B cell (primary cell): ENCODE data around the gene IL19. TPM values are rescaled to one million over a fixed set of nuclear protein-coding genes. Genes with fewer than 3 reads are reported as not detected.
A peak's percentile ranks its signal among the peaks of the same experiment; 100 is the strongest.

ENCODE experiments used
- ATAC-seq: fragments of 200-7000 bp; cut with Tn5 transposase; one replicate; pipeline ENCODE4 v1.10.0; 2021; ENCODE audit warnings: low read depth, mild to moderate bottlenecking, moderate number of reproducible peaks, moderate library complexity
- CTCF ChIA-PET: fragments of 350-600 bp; sonication (Branson Sonifier 250); formaldehyde crosslinking; loops from one replicate; lab custom pipeline; 2021; ENCODE audit warnings: antibody characterized with exemption, inconsistent platforms; lab: Charles Lee
- POLR2A ChIA-PET: fragments of 350-600 bp; sonication (Branson Sonifier 250); formaldehyde crosslinking; loops from one replicate; lab custom pipeline; 2021; ENCODE audit warnings: antibody characterized with exemption; lab: Charles Lee
- DNase-seq: peaks from one replicate; pipeline ENCODE4 v3.0.0; 2013
- H2AFZ ChIP-seq: 2 replicates; pipeline ENCODE4 v1.6.1; 2012; ENCODE audit warnings: mild to moderate bottlenecking, low read depth, low read length; ENCODE audit not compliant: insufficient read depth, poor library complexity, severe bottlenecking
- H3K27ac ChIP-seq, 2 donors: 1 replicate in 1 of 2; 2 replicates in 1 of 2; pipeline ENCODE4 v1.5.1; 2012 to 2013; ENCODE audit warnings: low read length in 2 of 2, mild to moderate bottlenecking in 2 of 2, moderate library complexity in 1 of 2
- H3K27me3 ChIP-seq, 4 experiments: fragments of 200-600 bp in 1 of 4; sonication (generic) in 1 of 4; replicated peaks in 1 of 4; 1 replicate in 2 of 4; 2 replicates in 2 of 4; pipeline versions ENCODE4 v1.6.1 to v1.7.0; 2013 to 2016; ENCODE audit warnings: low read length in 3 of 4, mild to moderate bottlenecking in 2 of 4, mixed read lengths in 1 of 4, moderate library complexity in 1 of 4; ENCODE audit not compliant: insufficient read depth in 4 of 4, control insufficient read depth in 3 of 4; ENCODE audit errors: control extremely low read depth in 1 of 4
- H3K36me3 ChIP-seq, 2 experiments: replicated peaks in 1 of 2; 1 replicate in 1 of 2; 2 replicates in 1 of 2; pipeline versions ENCODE4 v1.6.1 to v1.7.1; 2013; ENCODE audit warnings: low read length in 1 of 2; ENCODE audit not compliant: insufficient read depth in 2 of 2, control insufficient read depth in 1 of 2; ENCODE audit errors: control extremely low read depth in 1 of 2, extremely low read depth in 1 of 2
- H3K4me1 ChIP-seq, 2 donors: fragments of 200-600 bp in 1 of 2; sonication (generic) in 1 of 2; 1 replicate in 1 of 2; 2 replicates in 1 of 2; pipeline versions ENCODE4 v1.5.1 to v1.6.1; 2013 to 2017; ENCODE audit warnings: low read length in 2 of 2; ENCODE audit not compliant: control insufficient read depth in 2 of 2, insufficient read depth in 2 of 2
- H3K4me2 ChIP-seq: replicated peaks from 2 replicates; pipeline ENCODE3; 2012; ENCODE audit warnings: mild to moderate bottlenecking, low read depth, low read length; ENCODE audit not compliant: poor library complexity, severe bottlenecking
- H3K4me3 ChIP-seq, 5 experiments: fragments of 200-600 bp in 1 of 5; sonication (generic) in 1 of 5; 1 replicate in 3 of 5; 2 replicates in 2 of 5; pipeline versions ENCODE4 v1.5.1 to v1.7.0; 2011 to 2016; ENCODE audit warnings: low read length in 4 of 5, mild to moderate bottlenecking in 4 of 5, low read depth in 2 of 5, control low read depth in 1 of 5, moderate library complexity in 1 of 5; ENCODE audit not compliant: insufficient read depth in 1 of 5; ENCODE audit errors: control extremely low read depth in 1 of 5, extremely low read depth in 1 of 5
- H3K79me2 ChIP-seq: fragments of 200-600 bp; sonication (generic); one replicate; pipeline ENCODE4 v1.6.0; 2016; ENCODE audit warnings: low read length; ENCODE audit not compliant: control insufficient read depth, insufficient read depth
- H3K9ac ChIP-seq: fragments of 200-600 bp; sonication (generic); 2 replicates; pipeline ENCODE4 v1.6.1; 2017; ENCODE audit warnings: mild to moderate bottlenecking, low read length, moderate library complexity
- H3K9me3 ChIP-seq, 3 donors: one replicate each; pipeline versions ENCODE4 v1.6.1 to v1.7.1; 2013; ENCODE audit warnings: low read length in 2 of 3; ENCODE audit not compliant: control insufficient read depth in 2 of 3, insufficient read depth in 1 of 3; ENCODE audit errors: control extremely low read depth in 1 of 3
- H4K20me1 ChIP-seq: 2 replicates; pipeline ENCODE4 v1.6.0; 2012; ENCODE audit warnings: mild to moderate bottlenecking, low read length; ENCODE audit not compliant: insufficient read depth, control insufficient read depth, poor library complexity, severe bottlenecking
- H3K27ac Mint-ChIP-seq: one replicate; pipeline ENCODE4 v1.8.0; 2021; ENCODE audit warnings: mixed read lengths
- H3K27me3 Mint-ChIP-seq: one replicate; pipeline ENCODE4 v1.8.0; 2021; ENCODE audit warnings: mixed read lengths
- H3K4me1 Mint-ChIP-seq: one replicate; pipeline ENCODE4 v1.8.0; 2021; ENCODE audit warnings: mixed read lengths
- H3K4me3 Mint-ChIP-seq: one replicate; pipeline ENCODE4 v1.8.0; 2021; ENCODE audit warnings: mixed read lengths
- H3K9me3 Mint-ChIP-seq: one replicate; pipeline ENCODE4 v1.8.0; 2022; ENCODE audit warnings: mixed read lengths; ENCODE audit not compliant: insufficient read depth
- EZH2 ChIP-seq: IDR thresholded peaks from 2 replicates; pipeline ENCODE4 v1.6.1; 2012; ENCODE audit warnings: borderline replicate concordance, low read depth, mild to moderate bottlenecking, moderate library complexity, low read length; ENCODE audit not compliant: insufficient read depth, poor library complexity, severe bottlenecking
- WGBS: methylation state at CpG from one replicate; pipeline ENCODE4 v1.1.5; 2013; ENCODE audit warnings: missing lambda C conversion rate; ENCODE audit not compliant: insufficient coverage; 5-methylcytosine and 5-hydroxymethylcytosine counted together
- intact Hi-C: fragments of 100-400 bp; cut with micrococcal nuclease; formaldehyde crosslinking; loops from one replicate; pipeline ENCODE4 v1.10.0; 2022
- polyA plus RNA-seq: library from polyadenylated mRNA; depleted of rRNA; stranded (reverse); fragments of >200 nt; gene quantifications from 2 replicates; pipeline ENCODE4 v1.2.3, GENCODE V29; 2012
- total RNA-seq, 2 donors: library from RNA; stranded (reverse); fragments of 120-200 nt in 1 of 2; gene quantifications; 1 replicate in 1 of 2; 2 replicates in 1 of 2; pipeline versions ENCODE4 v1.2.3 to v1.2.4, GENCODE V29; 2013 to 2022
- TF ChIP-seq, protein P1 (sequence below): fragments of 200-600 bp; IDR thresholded peaks from one replicate; pipeline ENCODE4 v1.8.0; 2022; ENCODE audit warnings: antibody characterized with exemption, mild to moderate bottlenecking

IL19 gene
- total and polyA plus RNA-seq, 2 donors (not counting 1 experiment from before 2014, with no cell fraction given) = 0.27 TPM; not detected in 1

DNA sequence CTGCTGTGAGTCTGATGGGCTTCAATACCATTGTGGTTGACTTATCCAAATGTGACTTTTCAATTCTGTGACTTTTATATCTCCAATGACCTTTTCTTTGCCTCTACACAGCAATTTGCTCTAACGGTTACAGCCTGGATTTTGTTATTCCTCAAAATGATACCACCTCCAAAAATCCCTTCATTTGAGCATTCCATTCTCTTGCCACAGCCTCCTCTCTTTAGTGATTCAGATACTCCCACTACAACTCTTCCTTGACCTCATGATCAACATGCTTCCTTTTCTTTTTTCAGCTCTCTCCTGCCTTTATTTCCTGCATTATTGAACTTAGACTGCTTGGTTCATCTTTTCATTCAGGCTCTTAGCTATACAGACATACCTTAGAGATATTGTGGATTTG is 16.6 kb upstream of the IL19 start:
- Mint-ChIP-seq H3K9me3 (no peaks in the 10 kb centered on the region), H3K27me3 (peaks cover 6% of the 10 kb centered on the region), H3K4me3 (no peak overlapping the region), H3K4me1 (no peaks in the 10 kb centered on the region), H3K27ac (no peak overlapping the region)
- Histone ChIP-seq H3K9me3 (no peaks in the 10 kb centered on the region), H3K4me3 (no peak overlapping the region), H3K27me3 (no peaks in the 10 kb centered on the region), H3K36me3 (no peaks in the 10 kb centered on the region), H3K9ac (no peak overlapping the region), H4K20me1 (no peaks in the 10 kb centered on the region), H3K79me2 (no peaks in the 10 kb centered on the region), H2AFZ (no peak overlapping the region), H3K4me2 (no peak overlapping the region), H3K4me1 (peaks cover 7 to 10% of the 10 kb centered on the region in 2 donors), H3K27ac (no peak overlapping the region)
- ATAC-seq (no peak), DNase-seq (no peak)
- ChIA-PET CTCF (no interaction called here), POLR2A (no interaction called here)
- 100% methylated on average over 1 of the region's 1 CpG for WGBS
- TF ChIP-seq, protein P1, sequence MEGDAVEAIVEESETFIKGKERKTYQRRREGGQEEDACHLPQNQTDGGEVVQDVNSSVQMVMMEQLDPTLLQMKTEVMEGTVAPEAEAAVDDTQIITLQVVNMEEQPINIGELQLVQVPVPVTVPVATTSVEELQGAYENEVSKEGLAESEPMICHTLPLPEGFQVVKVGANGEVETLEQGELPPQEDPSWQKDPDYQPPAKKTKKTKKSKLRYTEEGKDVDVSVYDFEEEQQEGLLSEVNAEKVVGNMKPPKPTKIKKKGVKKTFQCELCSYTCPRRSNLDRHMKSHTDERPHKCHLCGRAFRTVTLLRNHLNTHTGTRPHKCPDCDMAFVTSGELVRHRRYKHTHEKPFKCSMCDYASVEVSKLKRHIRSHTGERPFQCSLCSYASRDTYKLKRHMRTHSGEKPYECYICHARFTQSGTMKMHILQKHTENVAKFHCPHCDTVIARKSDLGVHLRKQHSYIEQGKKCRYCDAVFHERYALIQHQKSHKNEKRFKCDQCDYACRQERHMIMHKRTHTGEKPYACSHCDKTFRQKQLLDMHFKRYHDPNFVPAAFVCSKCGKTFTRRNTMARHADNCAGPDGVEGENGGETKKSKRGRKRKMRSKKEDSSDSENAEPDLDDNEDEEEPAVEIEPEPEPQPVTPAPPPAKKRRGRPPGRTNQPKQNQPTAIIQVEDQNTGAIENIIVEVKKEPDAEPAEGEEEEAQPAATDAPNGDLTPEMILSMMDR = no peak
- TF ChIP-seq EZH2 = no peak
- intact Hi-C loops = loop anchor here (2.0 kb wide), 1 partner anchor 17 kb away; the partner anchor contains the start of gene IL19

DNA sequence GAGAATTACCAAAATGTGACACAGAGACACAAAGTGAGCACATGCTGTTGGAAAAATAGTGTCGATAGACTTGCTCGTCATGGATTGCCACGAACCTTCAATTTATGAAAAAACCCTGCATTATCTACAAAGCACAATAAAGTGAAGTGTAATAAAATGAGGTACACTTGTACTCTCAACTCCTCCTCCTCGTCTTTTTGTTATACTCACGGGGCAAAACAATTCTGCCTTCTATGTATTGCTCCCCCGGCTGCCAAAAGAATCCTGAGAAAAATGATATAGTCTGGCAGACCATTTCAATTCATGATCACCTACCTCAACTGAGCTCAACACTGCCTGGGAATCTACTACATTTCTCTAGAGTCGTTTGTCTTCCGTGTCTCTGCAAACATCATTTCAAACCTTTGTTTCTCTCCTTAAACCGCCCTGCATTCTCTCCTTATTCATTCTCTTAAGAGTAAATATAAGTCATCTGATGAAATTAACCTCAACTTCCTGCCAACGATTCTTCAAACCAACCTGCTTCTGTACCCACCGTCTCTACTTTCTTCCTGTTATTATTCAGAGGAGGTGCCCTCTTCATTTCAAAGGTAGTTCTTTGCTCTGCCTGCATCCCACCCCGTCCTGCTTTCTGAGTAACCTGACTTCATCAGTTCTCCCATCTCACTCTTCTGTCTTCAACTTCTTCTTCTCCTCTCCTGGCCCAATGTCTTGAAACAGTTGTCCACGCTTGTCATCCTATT is 12.9 kb upstream of the IL19 start:
- Mint-ChIP-seq H3K27ac (no peak overlapping the region), H3K9me3 (no peaks in the 10 kb centered on the region), H3K4me1 (no peaks in the 10 kb centered on the region), H3K4me3 (no peak overlapping the region), H3K27me3 (peaks cover 6% of the 10 kb centered on the region)
- Histone ChIP-seq H2AFZ (peak overlapping the region; percentile 55), H3K36me3 (no peaks in the 10 kb centered on the region), H3K9ac (no peak overlapping the region), H3K9me3 (no peaks in the 10 kb centered on the region), H3K4me2 (peak overlapping the region; percentile 50), H3K79me2 (no peaks in the 10 kb centered on the region), H3K27ac (no peak overlapping the region), H3K4me1 (peaks cover 7 to 10% of the 10 kb centered on the region in 2 donors), H3K27me3 (no peaks in the 10 kb centered on the region), H3K4me3 (no peak overlapping the region), H4K20me1 (no peaks in the 10 kb centered on the region)
- POLR2A ChIA-PET = no interaction called here
- ATAC-seq = peak; percentile 39
- TF ChIP-seq, protein P1 = no peak
- no peak for TF ChIP-seq EZH2
- DNase-seq = peak; percentile 33
- CTCF ChIA-PET = interaction anchor here (2.2 to 5.8 kb wide), 2 partner anchors 11 to 23 kb away, joined by 6 to 25 read pairs; partner anchors contain the start of gene IL19
- intact Hi-C loops = no loop called here
- 93% methylated on average over 2 of the region's 13 CpGs for WGBS
